ENCODE data around the gene ATP13A2.

Gene ATP13A2

DNA sequence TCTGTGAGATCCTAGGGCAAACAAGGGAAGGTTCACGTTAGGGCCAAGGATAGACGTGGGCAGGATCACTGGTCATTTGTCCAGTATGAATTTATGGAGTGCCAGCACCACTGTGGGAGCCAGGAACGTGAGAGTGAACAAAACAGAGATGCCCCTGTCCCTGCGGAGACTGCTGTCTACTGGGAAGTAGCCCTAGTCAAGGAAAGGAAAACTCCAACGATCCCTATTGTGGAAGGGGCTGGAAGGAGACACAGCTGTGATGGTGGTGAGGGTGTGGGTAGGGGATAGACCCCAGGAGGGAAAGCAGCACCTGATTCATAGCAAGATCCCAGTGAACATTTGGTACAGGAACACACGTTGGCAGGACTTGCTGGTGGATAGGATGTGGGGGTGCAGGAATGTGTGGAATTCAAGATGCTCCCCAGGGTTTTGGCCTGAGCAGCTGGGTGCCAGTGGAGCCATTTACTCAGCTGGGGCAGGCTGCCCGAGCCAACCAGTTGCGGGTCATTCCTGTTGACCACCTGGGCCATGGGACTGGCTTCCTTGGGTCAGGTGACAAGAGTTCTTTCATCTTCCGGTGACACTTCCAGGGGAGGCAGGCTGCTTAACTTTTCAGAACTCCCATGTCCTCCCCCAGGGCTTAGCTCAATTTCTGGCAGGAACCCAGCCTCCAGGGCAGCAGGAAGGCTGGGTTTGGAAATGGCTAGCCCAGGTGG lies 1.2 kb upstream of the ATP13A2 start:
- H3K27ac ChIP-seq (ENCODE audit: low read length, poor library complexity, severe bottlenecking), result peak overlapping the region; percentile 98

DNA sequence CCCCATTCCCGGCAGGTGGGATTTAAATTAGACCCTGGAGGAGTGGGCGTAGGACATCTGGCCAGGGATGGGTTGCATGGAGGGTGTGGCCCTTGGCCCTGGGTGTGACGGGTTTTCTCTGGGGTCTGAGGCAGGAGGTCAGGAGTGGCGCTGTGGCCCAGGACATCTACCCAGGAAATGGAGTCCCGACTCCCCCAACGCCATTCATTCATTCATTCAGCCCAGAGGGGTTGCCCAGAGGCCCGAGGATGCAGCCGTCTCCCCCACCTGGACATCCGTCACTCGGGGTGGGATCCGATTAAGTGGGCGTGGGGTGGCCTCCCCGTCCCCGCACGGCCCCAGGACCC lies 663 bp downstream of the ATP13A2 start:
- Histone ChIP-seq H2BK5ac (ENCODE audit: low read depth, low read length, poor library complexity, severe bottlenecking) (peak overlapping the region; percentile 79), H3K4me3 (ENCODE audit: insufficient read depth in 1 of 2, low read depth in 1 of 2, low read length in 2 of 2) (peak overlapping the region; percentile 83 to 85), H3K4me2 (ENCODE audit: low read length, poor library complexity, severe bottlenecking) (peak overlapping the region; percentile 95), H2AFZ (ENCODE audit: low read depth, low read length) (peak overlapping the region; percentile 56), H3K23ac (ENCODE audit: low read length in 2 of 2) (peak overlapping the region in 1 of 2 experiments; percentile 95), H3K4me1 (ENCODE audit: control insufficient read depth, insufficient read depth, low read depth, low read length) (peaks cover 51% of the 10 kb centered on the region), H3K36me3 (ENCODE audit: control insufficient read depth in 1 of 2, insufficient read depth in 2 of 2, low read depth in 1 of 2, low read length in 2 of 2) (peaks cover 0 to 14% of the 10 kb centered on the region in 2 experiments), H3K14ac (ENCODE audit: low read length in 2 of 2) (peak overlapping the region in 1 of 2 experiments; percentile 66), H3K79me1 (replicated peaks; ENCODE audit: low read length, poor library complexity, severe bottlenecking) (peaks cover 3% of the 10 kb centered on the region), H4K91ac (ENCODE audit: low read length) (no peak overlapping the region), H2AK5ac (ENCODE audit: low read length, severe bottlenecking) (peak overlapping the region; percentile 35), H3K9ac (ENCODE audit: low read length) (peak overlapping the region; percentile 68), H2BK12ac (ENCODE audit: low read length in 2 of 2) (peak overlapping the region in 1 of 2 experiments; percentile 46), H3K27me3 (ENCODE audit: control insufficient read depth in 1 of 2, insufficient read depth in 1 of 2, low read length in 2 of 2) (no peaks in the 10 kb centered on the region), H3K18ac (ENCODE audit: low read depth in 1 of 2, low read length in 2 of 2) (peak overlapping the region in 1 of 2 experiments; percentile 88), H3K9me3 (ENCODE audit: control insufficient read depth, low read length) (no peaks in the 10 kb centered on the region), H2BK120ac (ENCODE audit: low read depth, low read length) (no peak overlapping the region), H3K27ac (ENCODE audit: low read length, poor library complexity, severe bottlenecking) (peak overlapping the region; percentile 19), H4K8ac (ENCODE audit: low read length) (peak overlapping the region; percentile 3), H3K4ac (ENCODE audit: low read depth in 1 of 2, low read length in 2 of 2) (peak overlapping the region in 1 of 2 experiments; percentile 40), H2BK15ac (ENCODE audit: low read depth, poor library complexity, severe bottlenecking) (peak overlapping the region; percentile 54)
- peak; percentile 6 for DNase-seq
- 3% methylated on average over 12 of the region's 15 CpGs for WGBS

More for the DNA sequence above, 1.2 kb upstream of the ATP13A2 start:
- Histone ChIP-seq H3K14ac (ENCODE audit: low read length in 2 of 2) (no peak overlapping the region), H3K4me2 (ENCODE audit: low read length, poor library complexity, severe bottlenecking) (peak overlapping the region; percentile 8), H2AK5ac (ENCODE audit: low read length, severe bottlenecking) (peak overlapping the region; percentile 90), H3K9ac (ENCODE audit: low read length) (no peak overlapping the region), H3K4me3 (ENCODE audit: insufficient read depth in 1 of 2, low read depth in 1 of 2, low read length in 2 of 2) (no peak overlapping the region), H2BK15ac (ENCODE audit: low read depth, poor library complexity, severe bottlenecking) (no peak overlapping the region), H2BK12ac (ENCODE audit: low read length in 2 of 2) (no peak overlapping the region), H3K18ac (ENCODE audit: low read depth in 1 of 2, low read length in 2 of 2) (no peak overlapping the region), H3K4me1 (ENCODE audit: control insufficient read depth, insufficient read depth, low read depth, low read length) (peaks cover 50% of the 10 kb centered on the region), H4K8ac (ENCODE audit: low read length) (no peak overlapping the region), H4K91ac (ENCODE audit: low read length) (no peak overlapping the region), H3K79me1 (replicated peaks; ENCODE audit: low read length, poor library complexity, severe bottlenecking) (no peaks in the 10 kb centered on the region), H3K4ac (ENCODE audit: low read depth in 1 of 2, low read length in 2 of 2) (no peak overlapping the region), H2BK5ac (ENCODE audit: low read depth, low read length, poor library complexity, severe bottlenecking) (peak overlapping the region; percentile 80), H3K36me3 (ENCODE audit: control insufficient read depth in 1 of 2, insufficient read depth in 2 of 2, low read depth in 1 of 2, low read length in 2 of 2) (peaks cover 5 to 9% of the 10 kb centered on the region in 2 experiments), H2BK120ac (ENCODE audit: low read depth, low read length) (no peak overlapping the region), H2AFZ (ENCODE audit: low read depth, low read length) (no peak overlapping the region), H3K9me3 (ENCODE audit: control insufficient read depth, low read length) (no peaks in the 10 kb centered on the region), H3K27me3 (ENCODE audit: control insufficient read depth in 1 of 2, insufficient read depth in 1 of 2, low read length in 2 of 2) (no peaks in the 10 kb centered on the region), H3K23ac (ENCODE audit: low read length in 2 of 2) (no peak overlapping the region)
- no peak for DNase-seq
- WGBS, result 79% methylated on average over 9 of the region's 9 CpGs

- Histone ChIP-seq H3K14ac (ENCODE audit: low read length in 2 of 2) (no peak overlapping the region), H3K27me3 (ENCODE audit: control insufficient read depth in 1 of 2, insufficient read depth in 1 of 2, low read length in 2 of 2) (no peaks in the 10 kb centered on the region), H3K9ac (ENCODE audit: low read length) (no peak overlapping the region), H3K9me3 (ENCODE audit: control insufficient read depth, low read length) (no peaks in the 10 kb centered on the region), H3K4me3 (ENCODE audit: insufficient read depth in 1 of 2, low read depth in 1 of 2, low read length in 2 of 2) (no peak overlapping the region), H2AK5ac (ENCODE audit: low read length, severe bottlenecking) (no peak overlapping the region), H2AFZ (ENCODE audit: low read depth, low read length) (no peak overlapping the region), H4K8ac (ENCODE audit: low read length) (no peak overlapping the region), H2BK15ac (ENCODE audit: low read depth, poor library complexity, severe bottlenecking) (no peak overlapping the region), H3K4me2 (ENCODE audit: low read length, poor library complexity, severe bottlenecking) (peak overlapping the region; percentile 5), H3K23ac (ENCODE audit: low read length in 2 of 2) (no peak overlapping the region), H3K79me1 (replicated peaks; ENCODE audit: low read length, poor library complexity, severe bottlenecking) (peaks cover 10% of the 10 kb centered on the region), H3K36me3 (ENCODE audit: control insufficient read depth in 1 of 2, insufficient read depth in 2 of 2, low read depth in 1 of 2, low read length in 2 of 2) (peaks cover 9 to 26% of the 10 kb centered on the region in 2 experiments), H3K4me1 (ENCODE audit: control insufficient read depth, insufficient read depth, low read depth, low read length) (peaks cover 45% of the 10 kb centered on the region), H2BK12ac (ENCODE audit: low read length in 2 of 2) (no peak overlapping the region), H2BK5ac (ENCODE audit: low read depth, low read length, poor library complexity, severe bottlenecking) (no peak overlapping the region), H3K18ac (ENCODE audit: low read depth in 1 of 2, low read length in 2 of 2) (no peak overlapping the region), H3K4ac (ENCODE audit: low read depth in 1 of 2, low read length in 2 of 2) (no peak overlapping the region), H4K91ac (ENCODE audit: low read length) (no peak overlapping the region), H2BK120ac (ENCODE audit: low read depth, low read length) (no peak overlapping the region), H3K27ac (ENCODE audit: low read length, poor library complexity, severe bottlenecking) (no peak overlapping the region)
- WGBS, result 94% methylated on average over 3 of the region's 4 CpGs
- peak; percentile 8 for DNase-seq
These were observed 2.0 kb downstream of the ATP13A2 start for GRCh38 chr1:17009706-17010105.

DNA sequence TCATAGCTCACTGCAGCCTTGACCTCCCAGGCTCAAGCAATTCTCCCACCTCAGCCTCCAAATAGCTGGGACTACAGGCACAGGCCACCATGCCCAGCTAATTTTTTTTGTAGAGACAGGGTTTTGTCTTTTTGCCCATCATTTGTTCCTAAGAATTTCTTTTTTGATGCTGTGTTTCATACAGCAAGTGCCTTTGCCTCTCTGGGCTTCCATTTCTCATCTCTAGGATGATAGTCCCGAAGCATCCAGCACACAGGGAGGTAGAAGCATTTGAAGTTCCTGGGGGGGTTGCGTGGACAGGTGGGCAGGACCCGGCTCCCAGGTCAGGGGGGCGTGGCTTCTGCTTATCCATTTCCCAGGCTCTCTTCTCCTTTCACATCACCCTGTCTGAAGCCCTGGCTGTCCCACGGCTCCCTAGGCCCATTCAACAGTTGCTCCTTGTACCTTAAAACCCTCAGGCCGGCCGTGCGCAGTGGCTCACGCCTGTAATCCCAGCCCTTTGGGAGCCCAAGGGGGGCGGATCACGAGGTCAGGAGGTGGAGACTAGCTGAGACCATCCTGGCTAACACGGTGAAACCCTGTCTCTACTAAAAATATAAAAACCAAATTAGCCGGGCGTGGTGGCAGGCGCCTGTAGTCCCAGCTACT lies 3.4 kb downstream of the ATP13A2 start:
- Histone ChIP-seq H3K9me3 (ENCODE audit: control insufficient read depth, low read length) (no peaks in the 10 kb centered on the region), H4K8ac (ENCODE audit: low read length) (no peak overlapping the region), H3K36me3 (ENCODE audit: control insufficient read depth in 1 of 2, insufficient read depth in 2 of 2, low read depth in 1 of 2, low read length in 2 of 2) (peaks cover 16 to 35% of the 10 kb centered on the region in 2 experiments), H3K27ac (ENCODE audit: low read length, poor library complexity, severe bottlenecking) (no peak overlapping the region), H3K27me3 (ENCODE audit: control insufficient read depth in 1 of 2, insufficient read depth in 1 of 2, low read length in 2 of 2) (no peaks in the 10 kb centered on the region), H3K4me1 (ENCODE audit: control insufficient read depth, insufficient read depth, low read depth, low read length) (peaks cover 38% of the 10 kb centered on the region), H2BK12ac (ENCODE audit: low read length in 2 of 2) (no peak overlapping the region), H2AFZ (ENCODE audit: low read depth, low read length) (no peak overlapping the region), H4K91ac (ENCODE audit: low read length) (no peak overlapping the region), H3K14ac (ENCODE audit: low read length in 2 of 2) (no peak overlapping the region), H3K4ac (ENCODE audit: low read depth in 1 of 2, low read length in 2 of 2) (no peak overlapping the region), H3K23ac (ENCODE audit: low read length in 2 of 2) (no peak overlapping the region), H2BK5ac (ENCODE audit: low read depth, low read length, poor library complexity, severe bottlenecking) (no peak overlapping the region), H3K9ac (ENCODE audit: low read length) (no peak overlapping the region), H2BK120ac (ENCODE audit: low read depth, low read length) (no peak overlapping the region), H2BK15ac (ENCODE audit: low read depth, poor library complexity, severe bottlenecking) (no peak overlapping the region), H3K79me1 (replicated peaks; ENCODE audit: low read length, poor library complexity, severe bottlenecking) (peaks cover 10% of the 10 kb centered on the region), H3K4me3 (ENCODE audit: insufficient read depth in 1 of 2, low read depth in 1 of 2, low read length in 2 of 2) (no peak overlapping the region), H3K18ac (ENCODE audit: low read depth in 1 of 2, low read length in 2 of 2) (no peak overlapping the region), H2AK5ac (ENCODE audit: low read length, severe bottlenecking) (no peak overlapping the region), H3K4me2 (ENCODE audit: low read length, poor library complexity, severe bottlenecking) (no peak overlapping the region)
- no peak for DNase-seq
- WGBS, result 97% methylated on average over 13 of the region's 15 CpGs

All from mesenchymal stem cell (in vitro differentiated cells and primary cell).